ENCODE data around the gene SLC39A8. TPM values are rescaled to one million over a fixed set of nuclear protein-coding genes. Genes with fewer than 3 reads are reported as not detected.
"Not testable (repeated sequence)": the region's sequence is repeated elsewhere in the genome, so short reads cannot be mapped to it uniquely, and the experiment has no call there.

The SLC39A8 gene
- total RNA-seq, 1 experiment from 2014 or later: 13.2 TPM

- TF ChIP-seq YY1 (IDR thresholded peaks at IDR 0.05; ENCODE audit: extremely low read depth, insufficient replicate concordance, low read depth, low read length): no peak
- TF ChIP-seq REST (IDR thresholded peaks at IDR 0.05; ENCODE audit: low read depth): no peak
- TF ChIP-seq EZH2 (IDR thresholded peaks at IDR 0.05): no peak
- no peak for TF ChIP-seq ZNF274 (IDR thresholded peaks at IDR 0.05; ENCODE audit: low read depth, low read length)
- TF ChIP-seq ZFX (IDR thresholded peaks at IDR 0.05): no peak
- no peak for TF ChIP-seq TCF7L2 (IDR thresholded peaks at IDR 0.05; ENCODE audit: borderline replicate concordance, extremely low read depth, insufficient read depth, insufficient read length)
- TF ChIP-seq SP1 (IDR thresholded peaks at IDR 0.05; ENCODE audit: low read depth): no peak
- TF ChIP-seq JUND (IDR thresholded peaks at IDR 0.05): no peak
- no TSS peak for BruUV-seq (replicated peaks)
- no peak for ATAC-seq
- no peak overlapping the region for H3K4me2 ChIP-seq (ENCODE audit: low read length)
- no peaks in the 10 kb centered on the region for H4K20me1 ChIP-seq (ENCODE audit: insufficient read depth)
- H3K27ac ChIP-seq (ENCODE audit: low read depth, low read length): no peak overlapping the region
- no peaks in the 10 kb centered on the region for H3K79me2 ChIP-seq (ENCODE audit: insufficient read depth, low read length)
- POLR2A ChIA-PET: no interaction called here
- H3K36me3 ChIP-seq (ENCODE audit: control insufficient read depth in 1 of 2, insufficient read depth in 2 of 2, low read length in 2 of 2): no peaks in the 10 kb centered on the region
- RAD21 ChIA-PET (ENCODE audit: low non-redundant PET in 1 of 2, low total read pairs in 2 of 2, uncharacterized antibody in 2 of 2, unreplicated experiment in 2 of 2): no interaction called here
- intact Hi-C loops (cut with micrococcal nuclease): no loop called here
- no peak overlapping the region for H3K9ac ChIP-seq (ENCODE audit: low read length)
- no peak overlapping the region for H3K4me3 ChIP-seq (replicated peaks in 1 of 2; ENCODE audit: low read depth in 1 of 2, low read length in 2 of 2)
- H3K27me3 ChIP-seq (ENCODE audit: insufficient read depth, low read length): no peaks in the 10 kb centered on the region
- H3K9me2 ChIP-seq (ENCODE audit: insufficient read depth): no peaks in the 10 kb centered on the region
- no peaks in the 10 kb centered on the region for H3K9me3 ChIP-seq (ENCODE audit: control insufficient read depth in 1 of 2, insufficient read depth in 1 of 2, low read depth in 1 of 2, low read length in 2 of 2)
- no peak for DNase-seq (ENCODE audit: low read depth, low spot score)
- CTCF ChIA-PET: no interaction called here
- H2AFZ ChIP-seq (ENCODE audit: low read depth, low read length, poor library complexity, severe bottlenecking): no peak overlapping the region
- H3K4me1 ChIP-seq (ENCODE audit: control insufficient read depth in 1 of 2, insufficient read depth in 2 of 2, low read length in 2 of 2): peaks cover 5 to 11% of the 10 kb centered on the region in 2 experiments; a peak in 3 of 4 replicates
Observed at GRCh38 chr4:102244878-102245535, 100.3 kb downstream of the SLC39A8 start.

- H3K4me2 ChIP-seq (ENCODE audit: low read length); H3K9ac ChIP-seq (ENCODE audit: low read length); H2AFZ ChIP-seq (ENCODE audit: low read depth, low read length, poor library complexity, severe bottlenecking); H3K36me3 ChIP-seq (ENCODE audit: control insufficient read depth in 1 of 2, insufficient read depth in 2 of 2, low read length in 2 of 2); RAD21 ChIA-PET (ENCODE audit: low non-redundant PET in 1 of 2, low total read pairs in 2 of 2, uncharacterized antibody in 2 of 2, unreplicated experiment in 2 of 2); BruUV-seq (replicated peaks); DNase-seq (ENCODE audit: low read depth, low spot score); CTCF ChIA-PET; ATAC-seq; H3K27me3 ChIP-seq (ENCODE audit: insufficient read depth, low read length); H3K9me3 ChIP-seq (ENCODE audit: control insufficient read depth in 1 of 2, insufficient read depth in 1 of 2, low read depth in 1 of 2, low read length in 2 of 2); H4K20me1 ChIP-seq (ENCODE audit: insufficient read depth); H3K9me2 ChIP-seq (ENCODE audit: insufficient read depth); POLR2A ChIA-PET; H3K27ac ChIP-seq (ENCODE audit: low read depth, low read length); intact Hi-C loops (cut with micrococcal nuclease); H3K4me3 ChIP-seq (replicated peaks in 1 of 2; ENCODE audit: low read depth in 1 of 2, low read length in 2 of 2); H3K79me2 ChIP-seq (ENCODE audit: insufficient read depth, low read length): not testable (repeated sequence)
- H3K4me1 ChIP-seq (ENCODE audit: control insufficient read depth in 1 of 2, insufficient read depth in 2 of 2, low read length in 2 of 2): peaks cover 5 to 11% of the 10 kb centered on the region in 2 experiments; a peak in 3 of 4 replicates
Observed at GRCh38 chr4:102243296-102243695, 102.0 kb downstream of the SLC39A8 start.
